ENCODE results near the gene CFL2.
A peak's percentile ranks its signal among the peaks of the same experiment; 100 is the strongest.

CFL2 gene

GRCh38 chr14:34713681-34714319, 593 bp downstream of the CFL2 start:
- peaks cover 14% of the 10 kb centered on the region for H3K4me1 ChIP-seq (ENCODE audit: low read length)

GRCh38 chr14:34713122-34713680, 1.2 kb downstream of the CFL2 start:
- peaks cover 14% of the 10 kb centered on the region for H3K4me1 ChIP-seq (ENCODE audit: low read length)
- 0 out of 2 replicates have a peak, but pooled peaks cover 6% of the 10 kb centered on the region for H3K27me3 ChIP-seq (ENCODE audit: low read depth, low read length)
- H3K4me3 ChIP-seq (ENCODE audit: low read length), result peak overlapping the region; percentile 81
- no peak overlapping the region for H2AFZ ChIP-seq (ENCODE audit: low read depth, low read length)
- H3K36me3 ChIP-seq (replicated peaks; ENCODE audit: low read depth, low read length), result peaks cover 12% of the 10 kb centered on the region
- H3K9me3 ChIP-seq (ENCODE audit: insufficient read depth, low read length), result no peaks in the 10 kb centered on the region
- TF ChIP-seq EZH2phosphoT487 (IDR thresholded peaks at IDR 0.05; ENCODE audit: low read depth) (no peak), CTCF (IDR thresholded peaks at IDR 0.05; ENCODE audit: low read depth, low read length) (no peak)
- H4K20me1 ChIP-seq (ENCODE audit: insufficient read depth, low read length), result no peaks in the 10 kb centered on the region
- peak overlapping the region; percentile 93 for H3K4me2 ChIP-seq (ENCODE audit: low read length)
- peak overlapping the region; percentile 76 for H3K9ac ChIP-seq (ENCODE audit: low read length)
- peaks cover 10% of the 10 kb centered on the region for H3K79me2 ChIP-seq (ENCODE audit: low read length)
- H3K27ac ChIP-seq (ENCODE audit: low read length), result no peak overlapping the region

More at GRCh38 chr14:34713681-34714319, 593 bp downstream of the CFL2 start:
- H3K9ac ChIP-seq (ENCODE audit: low read length), result peak overlapping the region; percentile 76
- H3K4me3 ChIP-seq (ENCODE audit: low read length), result peak overlapping the region; percentile 81
- H2AFZ ChIP-seq (ENCODE audit: low read depth, low read length), result peak overlapping the region; percentile 53
- H3K9me3 ChIP-seq (ENCODE audit: insufficient read depth, low read length), result no peaks in the 10 kb centered on the region
- H3K4me2 ChIP-seq (ENCODE audit: low read length), result peak overlapping the region; percentile 93
- peak overlapping the region; percentile 40 for H3K27ac ChIP-seq (ENCODE audit: low read length)
- TF ChIP-seq CTCF (IDR thresholded peaks at IDR 0.05; ENCODE audit: low read depth, low read length) (no peak), EZH2phosphoT487 (IDR thresholded peaks at IDR 0.05; ENCODE audit: low read depth) (no peak)
- no peaks in the 10 kb centered on the region for H4K20me1 ChIP-seq (ENCODE audit: insufficient read depth, low read length)
- H3K79me2 ChIP-seq (ENCODE audit: low read length), result peaks cover 10% of the 10 kb centered on the region
- 0 out of 2 replicates have a peak, but pooled peaks cover 7% of the 10 kb centered on the region for H3K27me3 ChIP-seq (ENCODE audit: low read depth, low read length)
- H3K36me3 ChIP-seq (replicated peaks; ENCODE audit: low read depth, low read length), result peaks cover 12% of the 10 kb centered on the region

- H3K4me1 ChIP-seq (ENCODE audit: low read length), result peaks cover 14% of the 10 kb centered on the region
- no peak overlapping the region for H3K4me3 ChIP-seq (ENCODE audit: low read length)
- no peak overlapping the region for H3K27ac ChIP-seq (ENCODE audit: low read length)
- peaks cover 12% of the 10 kb centered on the region for H3K36me3 ChIP-seq (replicated peaks; ENCODE audit: low read depth, low read length)
- H3K4me2 ChIP-seq (ENCODE audit: low read length), result no peak overlapping the region
- TF ChIP-seq EZH2phosphoT487 (IDR thresholded peaks at IDR 0.05; ENCODE audit: low read depth) (no peak), CTCF (IDR thresholded peaks at IDR 0.05; ENCODE audit: low read depth, low read length) (no peak)
- H3K9ac ChIP-seq (ENCODE audit: low read length), result no peak overlapping the region
- H3K79me2 ChIP-seq (ENCODE audit: low read length), result peaks cover 10% of the 10 kb centered on the region
- H3K9me3 ChIP-seq (ENCODE audit: insufficient read depth, low read length), result no peaks in the 10 kb centered on the region
- H2AFZ ChIP-seq (ENCODE audit: low read depth, low read length), result no peak overlapping the region
- H3K27me3 ChIP-seq (ENCODE audit: low read depth, low read length), result 0 out of 2 replicates have a peak, but pooled peaks cover 6% of the 10 kb centered on the region
- H4K20me1 ChIP-seq (ENCODE audit: insufficient read depth, low read length), result no peaks in the 10 kb centered on the region
These were observed 2.3 kb downstream of the CFL2 start for GRCh38 chr14:34711796-34712712.

GRCh38 chr14:34711169-34711568, 3.2 kb downstream of the CFL2 start:
- Histone ChIP-seq H3K79me2 (ENCODE audit: low read length) (peaks cover 10% of the 10 kb centered on the region), H3K4me1 (ENCODE audit: low read length) (peaks cover 14% of the 10 kb centered on the region), H3K9ac (ENCODE audit: low read length) (no peak overlapping the region), H3K27ac (ENCODE audit: low read length) (no peak overlapping the region), H2AFZ (ENCODE audit: low read depth, low read length) (no peak overlapping the region), H3K36me3 (replicated peaks; ENCODE audit: low read depth, low read length) (peaks cover 12% of the 10 kb centered on the region), H3K27me3 (ENCODE audit: low read depth, low read length) (0 out of 2 replicates have a peak, but pooled peaks cover 6% of the 10 kb centered on the region), H3K4me3 (ENCODE audit: low read length) (no peak overlapping the region), H4K20me1 (ENCODE audit: insufficient read depth, low read length) (no peaks in the 10 kb centered on the region), H3K4me2 (ENCODE audit: low read length) (no peak overlapping the region), H3K9me3 (ENCODE audit: insufficient read depth, low read length) (no peaks in the 10 kb centered on the region)
- TF ChIP-seq EZH2phosphoT487 (IDR thresholded peaks at IDR 0.05; ENCODE audit: low read depth), result no peak

Data from OCI-LY3 (cell line).